Hepatocyte (in vitro differentiated cells): ENCODE measurements around the gene BACH2.

ENCODE experiments used
- CTCF ChIP-seq: fragments of 200-600 bp; sonication (generic); IDR thresholded peaks from 2 replicates; pipeline ENCODE4 v1.5.1; 2016; ENCODE audit warnings: antibody characterized with exemption, mild to moderate bottlenecking; ENCODE audit not compliant: poor library complexity
- EZH2 ChIP-seq: fragments of 200-600 bp; sonication (generic); IDR thresholded peaks from 2 replicates; pipeline ENCODE4 v1.6.1; 2016; ENCODE audit warnings: antibody characterized with exemption, mild to moderate bottlenecking, borderline replicate concordance
- EZH2phosphoT487 ChIP-seq: fragments of 200-600 bp; sonication (generic); IDR thresholded peaks from one replicate; pipeline ENCODE4 v1.6.1; 2018; ENCODE audit warnings: antibody characterized with exemption, mild to moderate bottlenecking, low read depth, moderate library complexity; ENCODE audit not compliant: unreplicated experiment, severe bottlenecking

GRCh38 chr6:90093558-90094073 is 203.0 kb downstream of the BACH2 start:
- no peak for TF ChIP-seq CTCF
- no peak for TF ChIP-seq EZH2
- TF ChIP-seq EZH2phosphoT487: no peak
